GM18511 (cell line): ENCODE data around the gene TM4SF18.

ENCODE experiments used
- ATAC-seq: cut with Tn5 transposase; IDR thresholded peaks from one replicate; pipeline ENCODE4 v1.9.1; 2021; ENCODE audit warnings: mild to moderate bottlenecking, moderate library complexity; ENCODE audit not compliant: unreplicated experiment

TM4SF18 gene

GRCh38 chr3:149331396-149331795 lies 2.0 kb downstream of the TM4SF18 start:
- ATAC-seq, result no peak

- ATAC-seq, result no peak
Measured at GRCh38 chr3:149330609-149331331, 2.7 kb downstream of the TM4SF18 start.

- no peak for ATAC-seq
Measured at GRCh38 chr3:149327156-149327555, 6.3 kb downstream of the TM4SF18 start.

GRCh38 chr3:149325581-149325980 lies 7.9 kb downstream of the TM4SF18 start:
- ATAC-seq, result no peak

GRCh38 chr3:149324332-149324731 lies 9.1 kb downstream of the TM4SF18 start:
- ATAC-seq, result no peak

GRCh38 chr3:149321640-149322039 lies 11.8 kb downstream of the TM4SF18 start:
- ATAC-seq, result no peak

GRCh38 chr3:149321136-149321535 lies 12.3 kb downstream of the TM4SF18 start:
- no peak for ATAC-seq

- ATAC-seq, result no peak
Measured at GRCh38 chr3:149319750-149320149, 13.7 kb downstream of the TM4SF18 start.

- no peak for ATAC-seq
Measured at GRCh38 chr3:149317072-149317471, 16.4 kb downstream of the TM4SF18 start.

GRCh38 chr3:149316437-149316836 lies 17.0 kb downstream of the TM4SF18 start:
- ATAC-seq, result no peak

GRCh38 chr3:149315694-149316093 lies 17.7 kb downstream of the TM4SF18 start:
- no peak for ATAC-seq

- ATAC-seq, result no peak
Measured at GRCh38 chr3:149314807-149315578, 18.4 kb downstream of the TM4SF18 start.

GRCh38 chr3:149313542-149313941 lies 19.9 kb downstream of the TM4SF18 start:
- no peak for ATAC-seq

GRCh38 chr3:149310796-149311534 lies 22.5 kb downstream of the TM4SF18 start:
- ATAC-seq, result no peak

GRCh38 chr3:149307435-149307783 lies 26.0 kb downstream of the TM4SF18 start:
- no peak for ATAC-seq

- no peak for ATAC-seq
Measured at GRCh38 chr3:149306751-149307434, 26.5 kb downstream of the TM4SF18 start.

- no peak for ATAC-seq
Measured at GRCh38 chr3:149305376-149305775, 28.1 kb downstream of the TM4SF18 start.

- ATAC-seq, result peak; percentile 89
Measured at GRCh38 chr3:149299938-149300801, 33.3 kb downstream of the TM4SF18 start.

GRCh38 chr3:149296972-149297371 lies 36.5 kb downstream of the TM4SF18 start:
- no peak for ATAC-seq

GRCh38 chr3:149292666-149293065 lies 40.8 kb downstream of the TM4SF18 start:
- no peak for ATAC-seq
